Erythroblast (primary cell): ENCODE measurements around the gene INSC.

Source experiments
- GATA1 ChIP-seq: IDR thresholded peaks from 2 replicates; pipeline ENCODE4 v1.6.1; 2011; ENCODE audit warnings: low read depth, mild to moderate bottlenecking, control low read depth, low read length, moderate library complexity
- POLR2A ChIP-seq: IDR thresholded peaks from 2 replicates; pipeline ENCODE4 v1.6.1; 2011; ENCODE audit warnings: mild to moderate bottlenecking, low read length

GRCh38 chr11:15238856-15239255 lies 124.1 kb downstream of the INSC start:
- TF ChIP-seq POLR2A (no peak), GATA1 (no peak)
